GM12801 (cell line): ENCODE data around the gene SPTB.

Source experiments
- TF ChIP-seq, protein P1 (sequence below): IDR thresholded peaks from one replicate; pipeline ENCODE4 v1.5.1; 2011; ENCODE audit warnings: control low read depth; ENCODE audit not compliant: insufficient read length; ENCODE audit errors: extremely low read depth

SPTB gene

DNA sequence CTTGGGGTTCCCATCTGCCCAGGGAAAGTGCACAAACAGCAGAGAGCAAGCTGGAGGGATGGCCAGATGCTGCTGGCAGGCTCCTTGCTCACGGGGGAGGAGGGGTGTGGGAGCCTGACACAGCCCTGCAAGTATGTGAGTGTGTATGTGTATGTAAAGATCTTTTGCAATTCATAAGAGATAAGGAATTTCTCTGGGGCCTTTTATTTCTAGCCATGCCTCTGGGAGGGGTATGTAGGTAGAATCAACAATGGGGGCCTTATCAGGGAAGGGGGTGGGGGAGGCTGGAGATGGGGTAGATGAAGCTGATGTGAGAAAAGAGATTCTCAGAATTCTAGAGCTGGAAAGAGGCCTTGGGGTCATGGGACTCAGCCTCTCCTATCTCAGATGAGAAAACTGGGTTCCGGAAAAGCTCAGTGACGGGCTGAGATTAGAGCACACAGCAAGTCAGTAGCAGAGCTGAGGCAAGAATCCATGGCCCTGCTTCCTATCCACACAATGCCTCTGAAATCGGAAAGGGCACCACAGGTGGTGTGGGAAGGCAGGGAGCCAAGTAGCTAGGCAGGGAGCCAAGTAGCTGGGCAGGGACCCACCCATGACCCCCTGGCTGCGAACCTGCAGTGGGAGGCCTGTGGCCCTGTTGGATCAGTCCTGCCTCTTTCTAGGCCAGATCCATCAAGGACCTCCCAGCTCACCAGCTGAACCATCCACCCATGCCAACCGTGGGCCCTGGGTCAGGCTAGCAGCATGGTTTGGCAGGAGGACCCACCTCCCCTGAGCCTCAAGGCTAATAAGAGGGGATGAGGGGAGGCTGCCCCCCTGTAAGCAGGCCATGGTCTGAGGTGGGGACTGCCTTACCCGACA lies 120.8 kb downstream of the SPTB start:
- TF ChIP-seq, protein P1, sequence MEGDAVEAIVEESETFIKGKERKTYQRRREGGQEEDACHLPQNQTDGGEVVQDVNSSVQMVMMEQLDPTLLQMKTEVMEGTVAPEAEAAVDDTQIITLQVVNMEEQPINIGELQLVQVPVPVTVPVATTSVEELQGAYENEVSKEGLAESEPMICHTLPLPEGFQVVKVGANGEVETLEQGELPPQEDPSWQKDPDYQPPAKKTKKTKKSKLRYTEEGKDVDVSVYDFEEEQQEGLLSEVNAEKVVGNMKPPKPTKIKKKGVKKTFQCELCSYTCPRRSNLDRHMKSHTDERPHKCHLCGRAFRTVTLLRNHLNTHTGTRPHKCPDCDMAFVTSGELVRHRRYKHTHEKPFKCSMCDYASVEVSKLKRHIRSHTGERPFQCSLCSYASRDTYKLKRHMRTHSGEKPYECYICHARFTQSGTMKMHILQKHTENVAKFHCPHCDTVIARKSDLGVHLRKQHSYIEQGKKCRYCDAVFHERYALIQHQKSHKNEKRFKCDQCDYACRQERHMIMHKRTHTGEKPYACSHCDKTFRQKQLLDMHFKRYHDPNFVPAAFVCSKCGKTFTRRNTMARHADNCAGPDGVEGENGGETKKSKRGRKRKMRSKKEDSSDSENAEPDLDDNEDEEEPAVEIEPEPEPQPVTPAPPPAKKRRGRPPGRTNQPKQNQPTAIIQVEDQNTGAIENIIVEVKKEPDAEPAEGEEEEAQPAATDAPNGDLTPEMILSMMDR = no peak

DNA sequence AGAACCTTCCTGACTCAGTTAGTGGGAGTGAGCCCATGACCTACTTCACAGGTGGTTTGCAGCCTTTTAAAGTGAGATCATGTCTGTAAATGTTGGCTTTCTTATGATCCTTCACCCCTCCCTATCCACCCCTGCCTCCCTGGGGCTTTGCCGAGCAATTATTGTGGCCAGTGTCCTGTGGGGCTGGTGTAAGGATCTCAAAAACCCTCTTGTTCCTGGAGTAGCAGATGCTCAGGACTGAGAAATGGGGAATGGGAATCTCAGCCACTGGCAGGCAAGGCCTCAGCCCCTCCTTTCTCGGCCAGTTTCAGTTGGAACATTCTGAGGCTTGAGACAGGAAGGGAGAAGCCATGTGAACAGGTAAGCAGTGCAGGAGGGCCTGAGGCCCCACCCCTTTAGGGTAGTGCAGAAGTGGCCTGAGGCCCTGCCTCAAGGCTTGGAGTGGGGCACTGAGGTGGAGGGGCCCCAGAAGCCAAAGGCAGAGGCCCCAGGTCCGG lies 121.6 kb downstream of the SPTB start:
- TF ChIP-seq, protein P1 = no peak

DNA sequence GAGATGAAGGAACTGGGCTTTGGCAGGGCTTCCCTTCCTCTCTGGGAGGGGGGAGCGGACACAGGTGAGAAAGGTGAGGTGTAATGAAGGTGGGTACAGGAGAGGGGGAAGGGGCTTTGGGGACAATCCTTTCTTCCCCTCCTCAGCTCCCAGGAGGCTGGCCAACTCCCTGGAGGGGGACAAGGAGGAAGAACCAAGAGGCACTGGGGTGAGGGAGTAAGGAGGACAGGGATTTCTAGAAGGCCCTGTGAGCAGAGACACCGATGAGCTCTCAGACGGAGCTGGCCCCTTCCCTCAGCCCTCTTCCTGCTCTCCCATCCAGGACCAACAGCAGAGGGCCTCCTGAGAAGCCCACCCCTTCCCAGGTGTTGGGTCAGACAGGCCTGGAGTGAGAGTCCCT lies 122.1 kb downstream of the SPTB start:
- TF ChIP-seq, protein P1 = no peak

DNA sequence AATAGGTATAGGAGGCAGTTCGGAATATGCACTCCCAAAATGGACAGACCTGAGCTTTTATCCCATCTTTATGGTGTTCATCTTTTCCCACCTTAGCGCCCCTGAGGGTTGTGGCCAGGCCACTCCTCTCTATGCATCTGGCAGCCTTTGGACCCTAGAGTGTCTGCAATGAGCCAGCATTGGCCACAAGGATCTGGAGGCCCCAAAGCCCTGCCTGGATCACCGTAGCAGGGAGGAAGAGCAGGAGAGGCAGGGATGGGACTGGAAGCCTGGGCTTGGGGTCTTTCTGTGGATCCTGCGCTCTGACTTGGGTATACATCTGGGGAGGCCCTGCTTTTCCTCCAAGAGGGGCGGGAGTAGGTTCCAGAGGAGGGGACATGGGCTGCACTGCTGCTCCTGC lies 123.0 kb downstream of the SPTB start:
- TF ChIP-seq, protein P1 = no peak

DNA sequence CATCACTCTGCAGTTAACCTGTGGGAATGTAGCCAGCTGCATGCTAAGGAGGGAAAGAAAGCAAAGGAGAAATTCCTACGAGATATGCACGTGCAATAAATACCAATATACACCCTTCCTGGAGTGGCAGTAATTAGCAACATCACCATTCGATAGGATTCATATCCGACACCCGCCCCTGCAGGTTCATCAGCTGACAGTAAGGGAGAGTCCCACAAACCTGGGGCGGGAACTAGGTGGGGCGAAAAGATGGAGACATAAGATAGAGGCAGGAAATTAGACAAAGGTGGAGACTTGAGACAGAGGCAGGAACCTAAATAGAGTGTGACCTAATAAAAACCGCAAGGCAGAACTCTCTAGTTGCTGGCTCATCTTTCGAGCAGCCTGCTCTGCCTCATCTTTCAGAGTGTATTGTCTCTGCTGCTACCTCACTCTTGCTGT lies 123.9 kb downstream of the SPTB start:
- TF ChIP-seq, protein P1 = no peak

DNA sequence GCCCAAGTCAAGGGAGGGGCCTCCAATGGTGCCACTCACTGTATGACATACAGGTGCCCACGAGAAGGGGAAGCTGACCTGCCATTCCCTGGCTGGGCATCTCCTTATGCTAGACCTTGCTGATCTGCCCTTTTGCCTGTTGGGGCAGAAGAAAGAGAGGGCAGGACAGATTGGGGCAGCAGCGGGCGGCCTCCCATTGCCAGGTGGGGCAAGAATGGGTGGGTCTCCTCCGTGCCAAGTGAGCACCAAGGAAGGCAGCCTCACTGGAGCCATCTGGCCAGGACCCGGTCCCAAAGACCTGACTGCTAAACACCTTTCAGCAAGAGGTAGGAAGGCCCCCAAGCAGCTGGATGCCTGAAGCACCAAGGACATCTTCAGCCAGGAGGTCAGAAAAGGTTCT lies 125.0 kb downstream of the SPTB start:
- TF ChIP-seq, protein P1 = no peak

DNA sequence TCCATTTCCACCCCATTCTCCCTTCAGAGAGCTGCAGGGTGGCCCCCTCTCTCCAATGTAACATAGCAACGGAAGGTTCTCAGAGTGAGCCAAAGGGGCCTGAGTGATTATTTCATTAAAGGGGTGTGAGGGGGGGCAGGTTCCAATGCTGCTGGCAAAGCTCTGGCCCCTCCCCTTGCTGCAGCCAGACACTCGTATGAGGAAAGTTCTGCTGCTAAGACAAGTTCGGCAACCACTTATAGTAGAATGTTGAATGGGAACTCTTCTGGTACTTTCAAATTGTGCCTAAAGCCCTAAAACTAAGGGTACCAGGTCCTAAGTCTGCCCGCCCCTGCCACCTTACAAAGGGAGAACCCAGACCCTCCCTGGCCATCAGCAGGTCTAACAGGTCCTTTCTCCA lies 125.7 kb downstream of the SPTB start:
- TF ChIP-seq, protein P1 = no peak
